SK-N-MC (cell line): Measurements from ENCODE around the gene OR2AT4.

Experiments used
- EZH2 ChIP-seq: fragments of 200-600 bp; sonication (generic); IDR thresholded peaks from one replicate; pipeline ENCODE4 v1.6.1; 2017; ENCODE audit warnings: antibody characterized with exemption
- POLR2AphosphoS5 ChIP-seq: IDR thresholded peaks from 2 replicates; pipeline ENCODE4 v1.6.1; 2012; ENCODE audit warnings: mild to moderate bottlenecking, low read depth, low read length, borderline replicate concordance

DNA sequence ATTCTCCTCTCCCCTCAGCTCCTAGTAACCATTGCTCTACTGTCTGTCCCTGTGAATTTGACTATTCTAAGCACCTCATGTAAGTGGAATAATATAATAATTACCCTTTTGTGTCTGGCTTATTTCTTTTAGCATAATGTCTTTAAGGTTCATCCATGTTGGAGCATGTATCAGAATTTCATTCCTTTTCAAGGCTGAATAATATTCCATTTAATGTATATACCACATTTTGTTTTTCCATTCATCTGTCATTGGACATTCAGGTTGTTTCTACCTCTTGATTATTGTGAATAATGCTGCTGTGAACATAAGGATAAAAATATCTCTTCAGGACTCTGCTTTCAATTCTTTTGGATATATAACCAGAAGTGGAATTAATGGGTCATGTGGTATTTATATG is 28.1 kb downstream of the OR2AT4 start:
- TF ChIP-seq POLR2AphosphoS5: no peak
- no peak for TF ChIP-seq EZH2
